Stimulated activated CD8-positive, alpha-beta memory T cell treated with anti-CD3 and anti-CD28 coated beads, Interleukin-15, amount 100 ng/mL, for 1 hour (primary cell): Measurements from ENCODE around the gene BANP.
"Not testable (repeated sequence)": the region's sequence is repeated elsewhere in the genome, so short reads cannot be mapped to it uniquely, and the experiment has no call there.

Experiments used
- DNase-seq: peaks from one replicate; pipeline ENCODE4 v3.0.0-alpha.2; 2020; ENCODE audit warnings: low read depth

BANP gene

GRCh38 chr16:88033003-88033740 lies 81.9 kb downstream of the BANP start:
- not testable (repeated sequence) for DNase-seq

- no peak for DNase-seq
Observed at GRCh38 chr16:88034770-88035169, 83.5 kb downstream of the BANP start.

GRCh38 chr16:88035292-88035691 lies 84.1 kb downstream of the BANP start:
- no peak for DNase-seq

GRCh38 chr16:88035884-88036639 lies 84.8 kb downstream of the BANP start:
- DNase-seq = not testable (repeated sequence)

DNA sequence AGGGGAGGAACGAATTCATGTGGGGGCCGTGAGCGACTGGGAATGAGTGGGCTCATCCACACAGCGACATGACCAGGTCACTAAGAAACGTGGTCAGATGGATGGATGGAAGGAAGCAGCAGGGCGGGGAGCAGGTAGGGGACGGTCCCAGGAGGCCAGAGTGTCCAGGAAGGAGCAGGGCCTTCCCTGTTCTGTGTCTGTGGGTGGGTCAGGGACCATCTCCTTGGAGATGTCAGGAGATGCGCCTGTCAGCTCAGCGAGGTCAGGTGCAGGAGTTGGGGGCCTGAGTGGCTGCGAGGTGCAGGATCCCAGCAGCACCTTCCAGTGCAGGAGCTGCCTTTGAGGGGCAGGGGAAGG lies 85.4 kb downstream of the BANP start:
- not testable (repeated sequence) for DNase-seq

GRCh38 chr16:88037359-88037758 lies 86.1 kb downstream of the BANP start:
- not testable (repeated sequence) for DNase-seq

DNA sequence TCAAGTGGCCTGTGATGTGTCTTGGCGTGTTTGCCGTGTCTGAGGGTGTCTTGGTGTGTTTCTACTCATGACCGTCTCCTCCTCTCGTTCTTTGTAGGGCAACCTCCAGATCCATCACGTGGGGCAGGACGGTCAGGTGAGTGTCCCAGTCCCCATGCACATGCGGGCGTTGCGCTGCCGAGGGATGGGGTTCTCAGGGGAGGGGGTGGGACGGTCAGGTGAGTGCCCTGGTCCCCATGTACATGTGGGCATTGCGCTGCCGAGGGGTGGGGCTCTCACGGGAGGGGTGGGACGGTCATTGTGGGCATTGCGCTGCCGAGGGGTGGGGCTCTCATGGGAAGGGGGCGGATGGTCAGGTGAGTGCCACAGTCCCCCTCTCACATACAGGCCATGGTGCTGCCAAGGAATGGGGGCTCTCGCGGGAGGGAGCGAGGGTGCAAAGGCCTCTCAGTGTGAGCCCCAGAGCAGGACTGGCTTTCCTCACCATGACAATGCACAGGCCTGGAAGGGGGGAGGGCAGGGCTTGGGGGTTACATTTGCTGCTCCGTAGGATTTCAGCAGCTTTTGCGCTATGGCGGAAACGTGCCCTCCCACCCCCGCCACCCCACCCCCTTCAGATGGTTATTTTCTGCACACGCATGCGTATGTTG lies 86.8 kb downstream of the BANP start:
- DNase-seq = not testable (repeated sequence)

DNA sequence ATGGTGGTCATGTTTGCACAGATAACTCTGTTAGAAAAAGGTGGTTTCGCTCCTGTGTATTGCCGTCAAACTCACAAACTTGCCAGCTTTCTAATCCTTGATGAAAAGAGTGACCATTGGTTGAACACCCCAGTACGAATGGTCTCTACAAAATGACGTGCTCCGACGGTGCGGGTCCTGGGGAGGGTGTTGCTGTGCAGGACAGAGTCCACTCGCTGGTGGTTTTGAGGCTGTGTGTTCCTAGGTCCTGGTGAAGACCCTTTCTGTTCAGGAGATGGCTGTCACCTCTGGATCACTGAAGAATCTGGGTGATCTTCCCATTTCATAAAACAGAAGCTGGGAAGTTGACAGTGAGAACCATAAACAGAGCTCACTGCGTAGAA lies 87.3 kb downstream of the BANP start:
- not testable (repeated sequence) for DNase-seq

GRCh38 chr16:88039591-88039990 lies 88.4 kb downstream of the BANP start:
- DNase-seq = no peak

DNA sequence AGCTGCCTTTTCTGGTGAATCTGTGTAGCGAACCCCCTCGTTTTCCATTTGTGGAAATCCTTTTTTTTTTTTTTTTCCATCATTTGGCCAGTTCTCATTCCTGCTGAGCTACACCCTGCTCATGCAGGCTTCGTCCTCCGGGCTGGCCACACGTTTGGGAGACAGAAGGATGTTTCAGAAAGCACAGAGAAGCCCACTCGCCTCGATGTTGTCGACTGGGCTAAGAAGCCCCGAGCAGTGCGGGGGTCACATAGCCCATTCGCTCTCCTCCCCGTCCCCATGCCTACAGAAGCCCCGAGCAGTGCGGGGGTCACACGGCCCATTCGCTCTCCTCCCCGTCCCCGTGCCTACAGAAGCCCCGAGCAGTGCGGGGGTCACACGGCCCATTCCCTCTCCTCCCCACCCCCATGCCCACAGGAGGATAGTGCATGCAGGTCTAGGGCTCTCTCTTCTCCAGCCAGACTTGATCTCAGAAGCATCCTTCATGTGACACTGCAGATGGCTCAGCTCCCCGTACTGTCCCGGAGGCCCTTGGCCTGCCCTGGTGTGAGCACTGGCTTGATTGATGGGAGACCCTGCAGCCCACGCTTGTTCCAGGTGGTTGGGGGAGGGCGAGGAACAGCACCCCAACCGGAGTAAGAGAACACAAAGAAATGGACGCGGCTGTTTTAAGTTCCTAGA lies 89.1 kb downstream of the BANP start:
- not testable (repeated sequence) for DNase-seq

DNA sequence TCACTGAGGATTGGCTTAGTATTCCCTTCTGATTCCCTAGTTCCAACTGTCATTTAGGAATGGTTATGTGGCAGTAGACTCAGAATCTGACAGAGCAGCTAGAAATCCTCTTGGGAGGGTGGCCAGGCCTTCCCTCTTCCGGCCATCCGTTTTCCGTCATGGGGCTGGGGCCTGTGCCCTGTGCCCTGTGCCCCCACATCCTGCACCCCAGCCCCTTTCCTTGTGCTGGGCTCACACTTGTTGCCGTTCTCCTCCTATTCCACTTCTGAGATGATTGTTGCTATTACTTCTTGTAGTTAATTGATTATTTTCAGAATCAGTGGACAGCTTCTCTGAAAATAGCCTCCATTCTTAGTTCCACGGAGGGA lies 89.6 kb downstream of the BANP start:
- not testable (repeated sequence) for DNase-seq

DNA sequence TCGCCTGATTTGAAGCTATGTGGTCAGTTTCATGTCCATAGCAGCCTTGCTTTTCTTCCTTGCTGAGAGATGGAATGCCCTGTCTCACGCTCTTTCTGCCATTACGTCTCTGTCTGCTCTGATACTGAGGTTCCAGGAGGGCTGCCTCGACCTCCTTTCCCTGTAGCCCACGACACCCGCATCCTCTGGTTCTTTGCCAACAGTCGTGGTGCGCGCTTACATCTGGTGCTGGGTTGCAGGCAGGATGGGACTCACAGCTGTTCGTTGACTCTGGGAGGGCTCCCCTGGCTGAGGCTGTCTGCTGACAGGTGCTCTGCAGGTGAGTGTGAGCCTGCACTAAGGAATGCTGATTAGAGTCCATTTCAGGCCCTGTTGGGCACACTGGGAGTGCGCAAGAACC lies 90.3 kb downstream of the BANP start:
- not testable (repeated sequence) for DNase-seq

DNA sequence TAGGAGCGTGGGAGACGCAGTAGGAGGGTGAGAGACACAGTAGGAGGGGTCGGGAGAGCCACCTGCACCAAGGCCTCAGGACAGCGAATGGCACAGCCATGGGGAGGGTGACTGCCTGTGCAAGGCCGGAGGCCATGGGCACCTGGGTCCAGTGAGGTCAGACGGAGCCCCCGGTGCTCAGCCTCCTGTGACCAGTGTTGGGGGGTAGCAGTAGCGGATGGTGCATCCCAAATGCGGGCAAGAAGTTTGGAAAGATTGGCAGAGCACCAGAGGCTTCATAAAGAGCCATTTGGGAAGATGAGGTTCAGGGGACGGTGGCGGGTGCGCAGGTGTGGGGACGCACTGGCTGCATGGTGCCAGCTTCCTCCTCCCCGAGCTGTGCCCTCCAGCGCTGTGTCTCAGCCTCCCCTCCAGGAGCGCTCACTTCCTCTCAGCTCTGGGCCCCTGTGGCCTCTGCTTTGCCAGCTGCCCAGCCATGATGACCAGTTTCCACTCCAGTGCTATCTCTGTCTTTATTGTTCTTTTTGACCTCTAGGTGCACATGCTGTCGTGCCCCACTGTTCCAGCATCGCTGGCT lies 90.8 kb downstream of the BANP start:
- DNase-seq = not testable (repeated sequence)

DNA sequence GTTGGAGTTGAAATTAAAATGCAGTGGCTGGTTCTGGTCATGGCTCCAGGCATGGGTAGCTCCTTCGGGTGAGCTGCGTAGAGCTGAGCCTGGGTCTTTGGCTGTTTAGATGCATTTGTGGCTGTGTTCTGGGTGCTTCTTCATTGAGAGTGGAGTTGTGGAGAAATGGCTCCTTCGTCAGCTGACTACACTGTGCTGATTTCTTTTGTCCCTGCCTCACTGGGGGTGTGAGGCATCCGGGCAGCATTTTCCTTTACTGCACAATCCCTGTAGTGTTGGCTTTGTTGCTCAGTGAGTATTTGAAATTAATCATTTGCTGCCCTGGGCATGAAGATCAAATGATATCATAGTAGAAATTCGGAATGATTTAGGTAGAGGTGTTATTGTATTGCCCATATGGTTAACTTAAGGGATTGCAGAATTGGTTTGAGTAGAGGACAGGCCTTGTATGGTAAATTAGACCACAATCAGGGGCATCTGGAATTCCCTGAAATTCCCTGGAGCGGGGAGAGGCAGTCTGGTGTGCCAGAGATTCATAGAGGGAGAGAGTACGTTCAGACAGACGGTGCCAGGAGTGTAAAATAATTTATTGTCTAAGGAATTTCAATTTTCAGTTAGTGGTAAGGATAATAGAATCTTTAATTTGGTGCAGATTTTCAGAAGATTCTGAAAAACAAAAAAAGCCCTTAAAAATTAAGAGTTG lies 92.1 kb downstream of the BANP start:
- not testable (repeated sequence) for DNase-seq

GRCh38 chr16:88044121-88044581 lies 92.9 kb downstream of the BANP start:
- not testable (repeated sequence) for DNase-seq

GRCh38 chr16:88045361-88045760 lies 94.1 kb downstream of the BANP start:
- not testable (repeated sequence) for DNase-seq

- no peak for DNase-seq
Observed at GRCh38 chr16:88045820-88046303, 94.6 kb downstream of the BANP start.

- no peak for DNase-seq
Observed at GRCh38 chr16:88047462-88047861, 96.2 kb downstream of the BANP start.

- no peak for DNase-seq
Observed at GRCh38 chr16:88048985-88049384, 97.8 kb downstream of the BANP start.

DNA sequence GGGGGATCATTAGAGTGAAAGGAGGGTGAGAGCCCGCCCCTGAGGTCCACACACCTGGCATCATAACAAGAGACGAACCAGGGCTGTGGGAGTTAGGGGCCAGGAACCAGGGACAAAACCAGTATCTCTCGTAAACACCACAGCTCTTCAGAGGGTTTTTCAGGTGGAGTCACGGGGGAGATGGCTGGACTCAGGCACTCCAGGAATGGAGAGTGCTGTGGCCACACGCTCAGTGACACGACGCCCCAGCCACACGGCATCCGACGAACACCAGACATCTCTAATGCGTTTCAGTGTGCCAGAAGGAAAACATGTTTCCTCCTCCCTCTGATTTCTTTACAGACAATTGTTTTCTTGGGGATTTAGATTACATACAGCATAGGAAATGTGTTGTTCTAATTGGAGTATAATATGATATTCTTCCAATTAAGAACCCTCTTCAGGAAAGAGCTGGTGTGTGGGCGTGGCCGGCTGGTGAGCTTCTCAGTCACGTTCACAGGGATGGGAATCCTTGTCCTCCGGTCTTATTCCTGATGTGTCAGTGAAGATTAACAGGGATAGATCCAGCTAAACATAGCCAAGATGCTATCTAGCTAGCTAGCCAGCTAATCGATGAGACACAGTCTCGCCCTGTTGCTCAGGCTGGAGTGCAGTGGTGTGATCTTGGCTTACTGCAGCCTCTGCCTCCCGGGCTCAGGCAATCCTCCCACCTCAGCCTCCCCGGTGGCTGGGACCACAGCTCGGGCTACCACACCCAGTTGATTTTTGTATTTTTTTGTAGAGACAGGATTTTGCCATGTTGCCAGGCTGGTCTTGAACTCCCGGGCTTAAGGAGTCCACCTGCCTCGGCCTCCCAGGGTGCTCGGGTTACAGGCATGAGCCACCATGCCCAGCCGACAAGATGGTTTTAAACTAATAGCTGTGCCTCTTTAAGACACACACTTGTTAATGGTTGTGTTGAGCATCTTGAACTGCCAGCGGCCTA lies 98.6 kb downstream of the BANP start:
- no peak for DNase-seq
